ENCODE data around the gene CAMTA1.

- TF ChIP-seq POLR2AphosphoS5 (IDR thresholded peaks at IDR 0.05; ENCODE audit: low read depth, low read length) (no peak), CTCF (IDR thresholded peaks at IDR 0.05) (no peak), TAF1 (IDR thresholded peaks at IDR 0.05; ENCODE audit: borderline replicate concordance, low read depth, low read length) (no peak), YY1 (IDR thresholded peaks at IDR 0.05; ENCODE audit: low read depth) (no peak), FOXJ3 (CRISPR knock-in tag; IDR thresholded peaks at IDR 0.05) (no peak), SMC3 (IDR thresholded peaks at IDR 0.05; ENCODE audit: low read depth, low read length) (no peak), RFX5 (IDR thresholded peaks at IDR 0.05; ENCODE audit: low read length) (no peak)
Observed at GRCh38 chr1:7678491-7679158, 893.4 kb downstream of the CAMTA1 start.
